Stimulated activated memory B cell treated with anti-CD40 and anti-IgM and Interleukin-4, amounts not matched to agents 10 μg/mL and 1 μg/mL and 100 μg/mL, for 72 hours (primary cell): Measurements from ENCODE around the gene MAPKAPK2.

Experiments used
- ATAC-seq: fragments of 150-1000 bp; cut with Tn5 transposase; 2 replicates; pipeline ENCODE4 v1.10.0; 2021
- H3K27ac Mint-ChIP-seq: one replicate; pipeline ENCODE4 v1.8.0; 2022; ENCODE audit warnings: mild to moderate bottlenecking, mixed read lengths
- H3K27me3 Mint-ChIP-seq: one replicate; pipeline ENCODE4 v1.8.0; 2022; ENCODE audit warnings: mixed read lengths
- H3K36me3 Mint-ChIP-seq: one replicate; pipeline ENCODE4 v1.8.0; 2022; ENCODE audit warnings: mixed read lengths
- H3K4me1 Mint-ChIP-seq: one replicate; pipeline ENCODE4 v1.8.0; 2022; ENCODE audit warnings: mixed read lengths
- H3K4me3 Mint-ChIP-seq: one replicate; pipeline ENCODE4 v1.8.0; 2022; ENCODE audit warnings: mild to moderate bottlenecking, moderate library complexity, mixed read lengths
- H3K9me3 Mint-ChIP-seq: one replicate; pipeline ENCODE4 v1.8.0; 2022; ENCODE audit warnings: mixed read lengths

MAPKAPK2 gene

DNA sequence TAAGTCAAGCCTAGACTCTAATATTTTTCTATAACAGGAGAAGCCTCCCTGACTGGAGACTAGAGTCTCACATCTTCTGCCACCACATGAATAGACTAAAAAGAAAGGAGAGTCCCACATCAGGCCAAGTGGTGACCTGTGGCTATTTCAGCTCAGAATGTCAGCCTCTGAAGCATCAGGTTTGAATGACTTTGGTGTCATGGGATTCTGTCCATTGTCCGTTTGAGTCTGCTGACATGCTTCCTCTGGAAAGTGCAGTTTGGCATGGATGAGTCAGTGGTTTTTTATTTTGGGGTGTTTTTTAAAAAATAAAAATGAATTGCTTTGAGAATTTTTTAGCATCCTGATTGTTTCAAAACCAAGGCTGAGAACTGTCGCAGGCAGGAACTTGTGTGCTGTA, 29.9 kb upstream of the MAPKAPK2 start:
- Mint-ChIP-seq H3K36me3 (no peaks in the 10 kb centered on the region), H3K4me3 (no peak overlapping the region), H3K27me3 (peaks cover 22% of the 10 kb centered on the region), H3K9me3 (no peaks in the 10 kb centered on the region), H3K4me1 (peaks cover 16% of the 10 kb centered on the region), H3K27ac (no peak overlapping the region)
- no peak for ATAC-seq

DNA sequence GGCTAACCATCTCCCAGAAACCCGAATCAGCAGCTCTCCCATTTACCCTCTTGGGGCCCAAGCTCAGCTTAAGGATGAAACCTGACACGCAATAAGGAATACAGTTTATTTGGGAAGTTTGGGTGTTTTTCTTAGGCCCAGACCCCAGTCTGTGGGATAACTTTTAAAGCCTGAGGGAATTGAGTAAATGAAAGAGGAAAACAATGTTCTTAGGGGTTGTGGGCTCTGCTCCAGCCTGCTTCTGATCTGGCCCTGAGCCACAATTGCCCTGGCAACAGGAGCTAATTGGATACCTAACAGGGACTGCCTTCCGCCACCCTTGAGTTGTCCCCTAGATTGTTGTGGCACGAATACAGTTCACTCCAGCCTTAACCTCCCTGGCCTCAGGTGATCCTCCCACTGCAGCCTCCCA, 29.2 kb upstream of the MAPKAPK2 start:
- no peak for ATAC-seq
- peaks cover 16% of the 10 kb centered on the region for H3K4me1 Mint-ChIP-seq
- peaks cover 22% of the 10 kb centered on the region for H3K27me3 Mint-ChIP-seq
- H3K36me3 Mint-ChIP-seq = no peaks in the 10 kb centered on the region
- H3K9me3 Mint-ChIP-seq = no peaks in the 10 kb centered on the region
- no peak overlapping the region for H3K27ac Mint-ChIP-seq
- H3K4me3 Mint-ChIP-seq = no peak overlapping the region

- Mint-ChIP-seq H3K4me1 (peaks cover 16% of the 10 kb centered on the region), H3K27me3 (peaks cover 32% of the 10 kb centered on the region), H3K9me3 (no peaks in the 10 kb centered on the region), H3K4me3 (no peak overlapping the region), H3K27ac (no peak overlapping the region), H3K36me3 (no peaks in the 10 kb centered on the region)
- ATAC-seq = no peak
These were observed 27.8 kb upstream of the MAPKAPK2 start for GRCh38 chr1:206656936-206657335.

GRCh38 chr1:206657751-206658150, 27.0 kb upstream of the MAPKAPK2 start:
- H3K9me3 Mint-ChIP-seq = no peaks in the 10 kb centered on the region
- no peaks in the 10 kb centered on the region for H3K36me3 Mint-ChIP-seq
- H3K4me3 Mint-ChIP-seq = no peak overlapping the region
- no peak overlapping the region for H3K27ac Mint-ChIP-seq
- no peak for ATAC-seq
- H3K4me1 Mint-ChIP-seq = peaks cover 19% of the 10 kb centered on the region
- peaks cover 32% of the 10 kb centered on the region for H3K27me3 Mint-ChIP-seq

GRCh38 chr1:206658264-206658980, 26.3 kb upstream of the MAPKAPK2 start:
- no peak overlapping the region for H3K27ac Mint-ChIP-seq
- H3K4me3 Mint-ChIP-seq = peak overlapping the region; percentile 48

GRCh38 chr1:206658981-206659273, 25.8 kb upstream of the MAPKAPK2 start:
- Mint-ChIP-seq H3K4me1 (peaks cover 28% of the 10 kb centered on the region), H3K27me3 (peaks cover 32% of the 10 kb centered on the region), H3K4me3 (no peak overlapping the region), H3K27ac (no peak overlapping the region), H3K36me3 (no peaks in the 10 kb centered on the region), H3K9me3 (no peaks in the 10 kb centered on the region)
- no peak for ATAC-seq

More at GRCh38 chr1:206658264-206658980, 26.3 kb upstream of the MAPKAPK2 start:
- Mint-ChIP-seq H3K4me1 (peaks cover 23% of the 10 kb centered on the region), H3K9me3 (no peaks in the 10 kb centered on the region), H3K36me3 (no peaks in the 10 kb centered on the region), H3K27me3 (peaks cover 32% of the 10 kb centered on the region)
- ATAC-seq = peak; percentile 57

GRCh38 chr1:206660136-206660535, 24.6 kb upstream of the MAPKAPK2 start:
- Mint-ChIP-seq H3K4me1 (peaks cover 34% of the 10 kb centered on the region), H3K27ac (no peak overlapping the region), H3K9me3 (no peaks in the 10 kb centered on the region), H3K4me3 (no peak overlapping the region), H3K36me3 (no peaks in the 10 kb centered on the region), H3K27me3 (peaks cover 32% of the 10 kb centered on the region)
- ATAC-seq = no peak

DNA sequence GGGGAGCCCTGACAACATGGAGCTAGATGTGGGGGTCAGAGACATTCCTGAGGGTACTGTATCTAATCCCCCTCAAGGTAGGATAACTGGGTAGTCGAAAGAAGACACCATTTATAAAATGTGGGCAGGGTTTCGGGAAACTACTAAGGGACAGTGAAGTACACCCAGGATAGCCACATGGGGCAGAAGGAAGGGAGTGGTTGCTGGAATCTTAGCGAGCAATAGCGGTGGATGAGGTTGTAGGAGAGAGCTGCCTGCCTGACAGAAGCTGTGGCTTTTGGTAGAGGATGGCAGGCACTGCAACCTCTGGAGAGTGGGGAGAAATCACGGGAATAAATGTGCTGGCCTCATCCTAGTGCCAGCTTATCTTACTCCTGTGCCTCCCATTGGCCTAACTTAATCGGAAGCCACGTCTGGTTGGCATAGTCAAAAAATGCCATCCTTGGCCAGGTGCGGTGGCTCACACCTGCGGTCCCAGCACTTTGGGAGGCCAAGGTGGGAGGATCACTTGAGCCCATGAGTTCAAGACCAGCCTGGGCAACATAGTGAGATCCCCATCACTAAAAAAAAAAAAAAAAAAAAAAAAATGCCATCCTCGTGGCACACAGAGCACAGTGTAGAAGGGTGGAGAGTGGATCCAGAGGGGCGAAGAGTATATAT, 23.4 kb upstream of the MAPKAPK2 start:
- Mint-ChIP-seq H3K27ac (no peak overlapping the region), H3K36me3 (no peaks in the 10 kb centered on the region), H3K9me3 (no peaks in the 10 kb centered on the region), H3K27me3 (peaks cover 36% of the 10 kb centered on the region), H3K4me1 (peaks cover 34% of the 10 kb centered on the region), H3K4me3 (no peak overlapping the region)
- ATAC-seq = no peak

DNA sequence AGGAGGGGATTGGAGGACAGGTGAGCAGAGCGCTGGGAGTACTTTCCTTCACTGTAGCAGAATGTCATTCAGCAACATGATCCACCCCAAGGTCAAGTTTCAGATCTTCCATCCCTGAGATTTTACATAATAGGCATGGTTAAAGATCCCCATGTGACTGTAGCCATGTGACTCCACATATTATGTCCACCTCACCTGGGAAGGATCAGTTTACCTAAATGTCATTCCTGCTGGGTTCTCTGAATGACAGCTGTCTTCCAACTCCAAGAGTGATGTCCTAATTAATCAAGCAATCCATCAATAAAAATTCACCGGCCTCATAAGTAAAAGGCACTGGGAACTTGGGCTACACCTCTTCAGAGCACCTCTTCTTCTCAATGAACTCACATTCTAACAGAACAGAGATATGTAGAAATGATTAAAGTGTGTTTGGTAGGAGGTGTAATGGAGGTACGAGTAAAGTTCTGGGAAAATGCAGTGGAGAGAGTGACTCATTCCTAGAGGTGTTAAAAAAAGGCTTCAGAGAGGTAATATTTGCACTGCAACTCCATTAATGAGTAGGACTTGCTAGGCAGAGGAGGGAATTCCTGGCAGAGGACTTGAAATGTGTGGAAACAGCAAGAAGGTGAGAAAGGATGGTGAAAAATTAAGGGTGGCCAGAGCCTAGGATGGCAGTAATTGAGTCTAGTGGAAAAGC, 22.2 kb upstream of the MAPKAPK2 start:
- no peak overlapping the region for H3K4me3 Mint-ChIP-seq
- no peak overlapping the region for H3K27ac Mint-ChIP-seq

DNA sequence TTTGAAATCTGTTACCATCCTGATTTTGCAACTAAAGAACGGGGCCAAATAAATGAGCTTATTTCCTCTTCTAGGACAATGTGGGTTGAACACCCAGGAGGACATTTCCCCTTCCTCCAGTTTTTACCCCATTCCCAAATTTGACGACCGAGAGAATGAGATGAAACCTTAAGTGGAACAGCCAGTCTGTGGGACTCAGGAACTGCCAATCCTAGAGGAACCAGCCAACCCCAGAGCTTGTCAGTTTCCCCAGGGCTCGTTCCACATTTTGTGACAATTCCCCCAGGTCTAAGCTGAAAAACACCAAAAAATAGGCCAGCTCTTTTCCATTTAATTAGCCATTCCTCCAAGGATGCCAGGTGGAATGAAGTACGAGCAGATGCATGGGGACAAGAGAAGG, 21.3 kb upstream of the MAPKAPK2 start:
- H3K4me3 Mint-ChIP-seq = no peak overlapping the region
- peaks cover 37% of the 10 kb centered on the region for H3K27me3 Mint-ChIP-seq
- no peak for ATAC-seq
- no peaks in the 10 kb centered on the region for H3K9me3 Mint-ChIP-seq
- H3K4me1 Mint-ChIP-seq = peaks cover 24% of the 10 kb centered on the region
- no peaks in the 10 kb centered on the region for H3K36me3 Mint-ChIP-seq
- H3K27ac Mint-ChIP-seq = no peak overlapping the region

More for the DNA sequence above, 22.2 kb upstream of the MAPKAPK2 start:
- H3K27me3 Mint-ChIP-seq = peaks cover 37% of the 10 kb centered on the region
- ATAC-seq = no peak
- no peaks in the 10 kb centered on the region for H3K9me3 Mint-ChIP-seq
- peaks cover 32% of the 10 kb centered on the region for H3K4me1 Mint-ChIP-seq
- H3K36me3 Mint-ChIP-seq = no peaks in the 10 kb centered on the region

DNA sequence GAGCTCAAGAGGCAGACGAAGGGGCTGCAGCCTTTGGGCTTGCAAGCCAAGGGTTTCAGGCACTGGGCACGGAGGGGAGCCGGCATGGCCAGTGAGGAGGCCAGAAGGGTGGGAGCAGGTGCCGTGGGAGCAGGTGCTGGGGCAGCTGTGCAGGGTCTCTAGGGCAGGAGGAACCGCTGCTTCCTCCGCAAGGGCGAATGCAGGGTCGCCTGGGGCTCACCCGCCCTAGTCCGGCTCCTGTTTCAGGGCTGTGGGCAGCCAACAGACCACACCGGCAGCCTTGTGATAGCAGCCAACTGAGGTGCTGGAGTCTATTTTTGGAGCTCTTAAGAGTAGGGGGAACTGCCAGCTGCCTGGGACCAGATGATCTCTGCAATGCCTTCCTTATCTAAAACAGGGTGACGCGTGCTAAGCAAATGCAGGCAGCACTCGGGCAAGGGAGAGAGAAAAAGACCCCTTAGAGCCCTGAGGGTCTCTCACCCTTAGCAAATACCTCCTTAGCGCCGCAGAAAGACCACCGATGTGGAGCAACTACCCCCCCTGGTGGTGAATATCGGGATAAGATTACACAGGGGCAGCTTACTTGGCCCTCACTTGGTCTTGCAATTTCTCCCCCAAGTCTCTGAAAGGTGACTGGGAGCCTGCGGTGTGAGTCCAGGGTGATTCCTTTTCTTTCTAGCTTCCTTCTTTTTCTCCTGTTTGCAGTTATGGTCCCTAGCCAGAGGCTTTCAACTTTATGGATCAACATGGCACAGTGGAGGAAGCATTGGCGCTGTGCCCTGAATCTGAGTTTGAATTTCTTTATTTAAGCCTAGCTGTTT, 20.7 kb upstream of the MAPKAPK2 start:
- no peaks in the 10 kb centered on the region for H3K36me3 Mint-ChIP-seq
- peak; percentile 81 for ATAC-seq
- H3K4me3 Mint-ChIP-seq = peak overlapping the region; percentile 48
- no peak overlapping the region for H3K27ac Mint-ChIP-seq
- no peaks in the 10 kb centered on the region for H3K9me3 Mint-ChIP-seq
- H3K4me1 Mint-ChIP-seq = peaks cover 19% of the 10 kb centered on the region
- H3K27me3 Mint-ChIP-seq = peaks cover 34% of the 10 kb centered on the region

DNA sequence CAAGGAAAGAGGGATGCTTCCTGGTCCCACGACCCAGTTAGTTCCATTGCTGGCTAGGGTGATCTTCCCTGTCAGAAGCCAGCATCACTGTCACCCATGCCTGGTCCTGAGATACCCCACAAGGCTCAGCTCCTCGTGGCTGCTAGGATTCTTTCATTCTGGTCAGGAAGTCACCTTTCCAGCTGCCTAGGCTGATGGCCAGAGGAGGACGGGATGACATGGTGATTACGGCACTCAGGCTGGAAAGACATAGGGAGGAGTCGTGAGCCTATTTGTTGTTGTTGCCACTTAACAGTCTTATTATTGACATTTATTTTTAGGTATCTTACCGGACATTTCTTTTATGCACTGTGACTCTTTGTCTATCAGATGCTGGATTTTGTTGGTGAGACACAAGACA, 20.0 kb upstream of the MAPKAPK2 start:
- Mint-ChIP-seq H3K27me3 (peaks cover 34% of the 10 kb centered on the region), H3K4me3 (no peak overlapping the region), H3K36me3 (no peaks in the 10 kb centered on the region), H3K27ac (no peak overlapping the region), H3K9me3 (no peaks in the 10 kb centered on the region), H3K4me1 (peaks cover 19% of the 10 kb centered on the region)
- no peak for ATAC-seq

- H3K4me3 Mint-ChIP-seq = no peak overlapping the region
- H3K27me3 Mint-ChIP-seq = peaks cover 29% of the 10 kb centered on the region
- H3K27ac Mint-ChIP-seq = no peak overlapping the region
- H3K36me3 Mint-ChIP-seq = no peaks in the 10 kb centered on the region
- ATAC-seq = no peak
- peaks cover 19% of the 10 kb centered on the region for H3K4me1 Mint-ChIP-seq
- H3K9me3 Mint-ChIP-seq = no peaks in the 10 kb centered on the region
These were observed 18.6 kb upstream of the MAPKAPK2 start for GRCh38 chr1:206666031-206666561.

DNA sequence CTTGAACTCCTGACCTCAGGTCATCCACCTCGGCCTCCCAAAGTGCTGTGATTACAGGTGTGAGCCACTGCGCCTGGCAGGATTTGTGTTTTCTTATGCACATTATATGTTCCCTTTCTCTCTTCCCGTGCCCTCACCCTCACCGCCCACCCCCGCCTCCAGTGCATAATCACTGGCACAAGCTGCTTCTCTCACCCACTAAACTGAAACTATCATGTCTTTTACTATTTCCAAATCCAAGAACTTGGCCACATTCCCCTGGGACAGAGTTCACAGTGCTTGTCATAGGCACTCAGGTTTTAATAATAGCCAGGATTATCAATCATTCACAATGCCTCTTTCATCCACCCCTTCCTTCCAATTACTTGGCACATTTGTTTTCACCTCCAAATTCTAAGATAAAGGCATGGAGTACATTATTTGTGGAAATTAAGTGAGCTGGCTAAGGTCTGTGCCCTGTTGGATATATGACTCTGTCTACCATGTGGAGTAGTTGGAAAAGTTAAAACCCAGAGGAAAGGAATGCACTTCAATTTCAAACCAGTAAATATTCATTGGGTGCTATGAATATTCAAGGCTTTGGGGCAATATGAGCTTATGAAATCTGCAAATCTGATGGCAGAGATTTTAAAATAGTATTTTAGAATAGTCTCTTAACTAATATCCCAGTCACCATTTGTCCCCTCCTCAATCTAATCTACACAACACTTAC, 17.6 kb upstream of the MAPKAPK2 start:
- H3K4me3 Mint-ChIP-seq = no peak overlapping the region
- no peaks in the 10 kb centered on the region for H3K36me3 Mint-ChIP-seq
- H3K27ac Mint-ChIP-seq = no peak overlapping the region
- no peaks in the 10 kb centered on the region for H3K9me3 Mint-ChIP-seq
- ATAC-seq = no peak
- H3K4me1 Mint-ChIP-seq = peaks cover 19% of the 10 kb centered on the region
- peaks cover 25% of the 10 kb centered on the region for H3K27me3 Mint-ChIP-seq
